H9 (cell line): Measurements from ENCODE around the gene BST2. TPM values are rescaled to one million over a fixed set of nuclear protein-coding genes. Genes with fewer than 3 reads are reported as not detected.
A peak's percentile ranks its signal among the peaks of the same experiment; 100 is the strongest.

Experiments used
- DNase-seq: peaks from one replicate; pipeline ENCODE4 v3.0.0-alpha.2; 2017
- H2AFZ ChIP-seq: one replicate; pipeline ENCODE4 v1.6.1; 2013; ENCODE audit warnings: mild to moderate bottlenecking, low read length, control low read depth, moderate library complexity
- H2AK5ac ChIP-seq: 2 replicates; pipeline ENCODE4 v1.6.1; 2013; ENCODE audit warnings: low read length, control low read depth, mixed read lengths; ENCODE audit not compliant: insufficient read length
- H2BK120ac ChIP-seq: one replicate; pipeline ENCODE4 v1.6.1; 2013; ENCODE audit warnings: low read depth, mild to moderate bottlenecking, low read length, control low read depth, inconsistent platforms; ENCODE audit not compliant: poor library complexity, severe bottlenecking
- H2BK12ac ChIP-seq: 2 replicates; pipeline ENCODE4 v1.6.1; 2013; ENCODE audit warnings: low read length, control low read depth, mixed read lengths, low read depth; ENCODE audit not compliant: insufficient read length
- H2BK15ac ChIP-seq: 2 replicates; pipeline ENCODE4 v1.6.1; 2013; ENCODE audit warnings: low read depth, low read length, control low read depth
- H2BK20ac ChIP-seq: one replicate; pipeline ENCODE4 v1.6.1; 2013; ENCODE audit warnings: low read depth, mild to moderate bottlenecking, low read length, control low read depth, inconsistent platforms; ENCODE audit not compliant: poor library complexity, severe bottlenecking
- H2BK5ac ChIP-seq: 2 replicates; pipeline ENCODE4 v1.6.1; 2013; ENCODE audit warnings: low read length, control low read depth, mixed read lengths; ENCODE audit not compliant: insufficient read length
- H3K14ac ChIP-seq: 2 replicates; pipeline ENCODE4 v1.6.1; 2013; ENCODE audit warnings: low read length, control low read depth; ENCODE audit not compliant: insufficient read depth
- H3K18ac ChIP-seq: 2 replicates; pipeline ENCODE4 v1.6.1; 2013; ENCODE audit warnings: low read depth, mild to moderate bottlenecking, mixed read lengths, low read length, control low read depth; ENCODE audit not compliant: insufficient read length
- H3K23ac ChIP-seq: 2 replicates; pipeline ENCODE4 v1.6.1; 2013; ENCODE audit warnings: low read length, control low read depth, mixed read lengths, low read depth; ENCODE audit not compliant: insufficient read length
- H3K23me2 ChIP-seq: 2 replicates; pipeline ENCODE4 v1.6.1; 2013; ENCODE audit warnings: low read depth, mild to moderate bottlenecking, mixed read lengths, low read length, control low read depth; ENCODE audit not compliant: insufficient read length, poor library complexity, severe bottlenecking
- H3K27ac ChIP-seq: 2 replicates; pipeline ENCODE4 v1.5.1; 2013; ENCODE audit warnings: low read length, control low read depth, mixed read lengths, low read depth; ENCODE audit not compliant: insufficient read length
- H3K27me3 ChIP-seq: 2 replicates; pipeline ENCODE4 v1.6.1; 2013; ENCODE audit warnings: low read length, control low read depth, inconsistent platforms; ENCODE audit not compliant: insufficient read depth
- H3K4ac ChIP-seq: 2 replicates; pipeline ENCODE4 v1.6.1; 2013; ENCODE audit warnings: low read depth, mild to moderate bottlenecking, control low read depth, inconsistent platforms, low read length, moderate library complexity
- H3K4me1 ChIP-seq: 2 replicates; pipeline ENCODE4 v1.6.1; 2013; ENCODE audit warnings: low read length, control low read depth, inconsistent platforms; ENCODE audit not compliant: insufficient read depth
- H3K4me2 ChIP-seq: 2 replicates; pipeline ENCODE4 v1.6.1; 2013; ENCODE audit warnings: low read length, control low read depth, mixed read lengths; ENCODE audit not compliant: insufficient read length, insufficient read depth
- H3K56ac ChIP-seq: 2 replicates; pipeline ENCODE4 v1.6.1; 2013; ENCODE audit warnings: low read depth, mild to moderate bottlenecking, mixed read lengths, low read length, control low read depth; ENCODE audit not compliant: insufficient read length
- H3K79me1 ChIP-seq: 2 replicates; pipeline ENCODE4 v1.6.1; 2013; ENCODE audit warnings: low read depth, mild to moderate bottlenecking, moderate library complexity, low read length, control low read depth, inconsistent platforms; ENCODE audit not compliant: insufficient read depth, poor library complexity, severe bottlenecking
- H3K79me2 ChIP-seq: 2 replicates; pipeline ENCODE4 v1.6.1; 2013; ENCODE audit warnings: low read length, control low read depth, inconsistent platforms; ENCODE audit not compliant: insufficient read depth
- H3K9ac ChIP-seq: 2 replicates; pipeline ENCODE4 v1.6.1; 2013; ENCODE audit warnings: low read length, control low read depth, mixed read lengths; ENCODE audit not compliant: insufficient read length; ENCODE audit errors: extremely low read depth
- H3K9me3 ChIP-seq: one replicate; pipeline ENCODE4 v1.6.1; 2013; ENCODE audit warnings: low read depth, low read length, inconsistent platforms; ENCODE audit not compliant: control insufficient read depth
- H3T11ph ChIP-seq: one replicate; pipeline ENCODE4 v1.6.1; 2013; ENCODE audit warnings: mild to moderate bottlenecking, low read length, control low read depth, inconsistent platforms
- H4K20me1 ChIP-seq: one replicate; pipeline ENCODE4 v1.6.1; 2013; ENCODE audit not compliant: control insufficient read depth, insufficient read length, insufficient read depth
- H4K5ac ChIP-seq: 2 replicates; pipeline ENCODE4 v1.6.1; 2013; ENCODE audit warnings: low read depth, mild to moderate bottlenecking, mixed read lengths, low read length, control low read depth; ENCODE audit not compliant: insufficient read length
- H4K8ac ChIP-seq: replicated peaks from 2 replicates; pipeline ENCODE4 v1.6.1; 2013; ENCODE audit warnings: low read length, control low read depth, mixed read lengths, low read depth; ENCODE audit not compliant: insufficient read length
- H4K91ac ChIP-seq: 2 replicates; pipeline ENCODE4 v1.6.1; 2013; ENCODE audit warnings: low read depth, mild to moderate bottlenecking, moderate library complexity, mixed read lengths, low read length, control low read depth; ENCODE audit not compliant: insufficient read length
- H3K27ac Mint-ChIP-seq, 3 experiments: 2 replicates in 2 of 3; 3 replicates in 1 of 3; pipeline ENCODE4 v1.8.0; 2020 to 2021; ENCODE audit warnings: mixed read lengths in 3 of 3, mild to moderate bottlenecking in 1 of 3, moderate library complexity in 1 of 3
- H3K27me3 Mint-ChIP-seq: 2 replicates; pipeline ENCODE4 v1.8.0; 2021; ENCODE audit warnings: low read depth, mild to moderate bottlenecking, moderate library complexity, mixed read lengths
- H3K36me3 Mint-ChIP-seq, 3 experiments: 2 replicates in 2 of 3; 3 replicates in 1 of 3; pipeline ENCODE4 v1.8.0; 2020 to 2021; ENCODE audit warnings: low read depth in 3 of 3, mixed read lengths in 3 of 3; ENCODE audit not compliant: insufficient read depth in 1 of 3
- H3K4me1 Mint-ChIP-seq, 2 experiments: 2 replicates each; pipeline ENCODE4 v1.8.0; 2020; ENCODE audit warnings: mixed read lengths in 2 of 2
- H3K4me3 Mint-ChIP-seq, 2 experiments: 2 replicates in 1 of 2; 3 replicates in 1 of 2; pipeline ENCODE4 v1.8.0; 2020 to 2021; ENCODE audit warnings: mild to moderate bottlenecking in 2 of 2, mixed read lengths in 2 of 2, moderate library complexity in 1 of 2
- H3K9me3 Mint-ChIP-seq, 2 experiments: 2 replicates in 1 of 2; 3 replicates in 1 of 2; pipeline ENCODE4 v1.8.0; 2020; ENCODE audit warnings: mild to moderate bottlenecking in 2 of 2, mixed read lengths in 2 of 2, moderate library complexity in 1 of 2
- CTCF ChIP-seq: fragments of 200-600 bp; sonication (generic); conservative IDR thresholded peaks from 3 replicates; pipeline ENCODE4 v1.8.0; 2021; ENCODE audit warnings: antibody characterized with exemption, mild to moderate bottlenecking
- WGBS: extraction: QIAGEN DNeasy Blood & Tissue Kit; methylation state at CpG from one replicate; pipeline ENCODE4 v1.1.7; 2013; ENCODE audit warnings: missing lambda C conversion rate, low lambda C conversion rate, mixed read lengths; ENCODE audit not compliant: insufficient read length; ENCODE audit errors: extremely low coverage; 5-methylcytosine and 5-hydroxymethylcytosine counted together
- total RNA-seq: library from RNA; stranded (reverse); gene quantifications from 2 replicates; pipeline ENCODE4 v1.2.1, GENCODE V29; 2021

Gene BST2
- total RNA-seq, 1 experiment from 2014 or later: 63.3 TPM

- no peak overlapping the region for H3K4me2 ChIP-seq
- H3K27ac Mint-ChIP-seq: peak overlapping the region; percentile 76 to 98 (median 92); a peak in 5 of 7 replicates
These were observed 10.5 kb downstream of the BST2 start for GRCh38 chr19:17394891-17395415.

More at GRCh38 chr19:17394891-17395415, 10.5 kb downstream of the BST2 start:
- Mint-ChIP-seq H3K27me3 (peaks cover 4% of the 10 kb centered on the region), H3K4me1 (peaks cover 12 to 14% of the 10 kb centered on the region in 2 experiments), H3K4me3 (peak overlapping the region; percentile 33 to 58; a peak in 3 of 5 replicates), H3K9me3 (no peaks in the 10 kb centered on the region), H3K36me3 (peaks cover 3 to 19% (median 5%) of the 10 kb centered on the region in 3 experiments; a peak in 5 of 7 replicates)
- H2AFZ ChIP-seq: no peak overlapping the region
- H3K79me2 ChIP-seq: no peaks in the 10 kb centered on the region
- peak; percentile 87 for TF ChIP-seq CTCF
- H3T11ph ChIP-seq: no peak overlapping the region
- H2BK120ac ChIP-seq: no peak overlapping the region
- H2BK12ac ChIP-seq: no peak overlapping the region
- no peaks in the 10 kb centered on the region for H4K20me1 ChIP-seq
- DNase-seq: peak; percentile 86
- H2BK15ac ChIP-seq: no peak overlapping the region
- H4K5ac ChIP-seq: no peak overlapping the region
- no peak overlapping the region for H2BK5ac ChIP-seq
- H3K9ac ChIP-seq: no peak overlapping the region
- H3K4me1 ChIP-seq: no peaks in the 10 kb centered on the region
- H2AK5ac ChIP-seq: no peak overlapping the region
- H3K4ac ChIP-seq: no peak overlapping the region
- no peak overlapping the region for H2BK20ac ChIP-seq
- H3K14ac ChIP-seq: no peak overlapping the region
- no peak overlapping the region for H3K56ac ChIP-seq
- H3K79me1 ChIP-seq: no peaks in the 10 kb centered on the region
- H3K27ac ChIP-seq: no peak overlapping the region
- H3K27me3 ChIP-seq: no peaks in the 10 kb centered on the region
- no peak overlapping the region for H3K23ac ChIP-seq
- H3K18ac ChIP-seq: no peak overlapping the region
- no peak overlapping the region for H4K91ac ChIP-seq
- H3K9me3 ChIP-seq: no peaks in the 10 kb centered on the region
- peaks cover 14% of the 10 kb centered on the region for H3K23me2 ChIP-seq
- no peak overlapping the region for H4K8ac ChIP-seq
- WGBS: no CpG with 5 or more reads among the region's 19 CpGs
